SK-N-SH treated with all-trans-retinoic acid at 6 μM for 48 hours (cell line): Measurements from ENCODE around the gene TRPM6.

Source experiments
- ARNTL ChIP-seq: fragments of 450-650 bp; formaldehyde crosslinking; IDR thresholded peaks from 2 replicates; pipeline ENCODE4 v1.5.0; 2020; ENCODE audit warnings: low read depth, mild to moderate bottlenecking, moderate library complexity, borderline replicate concordance
- CSDC2 ChIP-seq: fragments of 250-450 bp; sonication (Bioruptor Pico); IDR thresholded peaks from 2 replicates; pipeline ENCODE4 v1.5.0; 2020; ENCODE audit warnings: mild to moderate bottlenecking, moderate library complexity
- GLIS3 ChIP-seq: fragments of 250-450 bp; sonication (Bioruptor Pico); IDR thresholded peaks from 2 replicates; pipeline ENCODE4 v1.5.0; 2020; ENCODE audit warnings: mild to moderate bottlenecking, moderate library complexity
- ZFP3 ChIP-seq: fragments of 250-450 bp; sonication (Bioruptor Pico); IDR thresholded peaks from 2 replicates; pipeline ENCODE4 v1.5.0; 2020; ENCODE audit warnings: mild to moderate bottlenecking, moderate library complexity
- ZNF70 ChIP-seq: fragments of 450-650 bp; formaldehyde crosslinking; IDR thresholded peaks from 2 replicates; pipeline ENCODE4 v1.5.0; 2020; ENCODE audit warnings: mild to moderate bottlenecking, moderate library complexity

- TF ChIP-seq ZNF70 (CRISPR knock-in tag) (no peak), ZFP3 (no peak), ARNTL (CRISPR knock-in tag) (no peak), GLIS3 (CRISPR knock-in tag) (no peak), CSDC2 (CRISPR knock-in tag) (no peak)
Measured at GRCh38 chr9:74795803-74796202, 91.9 kb downstream of the TRPM6 start.
